ENCODE measurements around the gene FMNL2. TPM values are rescaled to one million over a fixed set of nuclear protein-coding genes. Genes with fewer than 3 reads are reported as not detected.

FMNL2 gene
- polyA plus RNA-seq, 1 donor from 2014 or later = 86.5 TPM

- H3K27ac ChIP-seq (ENCODE audit: low read length) = no peak overlapping the region
- H3F3A ChIP-seq (ENCODE audit: insufficient read depth, low read length, poor library complexity, severe bottlenecking) = no peaks in the 10 kb centered on the region
- no peaks in the 10 kb centered on the region for H4K20me1 ChIP-seq (ENCODE audit: insufficient read depth)
- H3K4me3 ChIP-seq (ENCODE audit: low read length) = no peak overlapping the region
- no peak overlapping the region for H2AFZ ChIP-seq (ENCODE audit: low read depth, low read length)
- no peaks in the 10 kb centered on the region for H3K36me3 ChIP-seq (ENCODE audit: insufficient read depth, low read length)
- H3K79me2 ChIP-seq (replicated peaks; ENCODE audit: insufficient read depth, low read length) = peaks cover 83% of the 10 kb centered on the region
- TF ChIP-seq RAD21 (conservative IDR thresholded peaks at IDR 0.05) (no peak), TAF1 (IDR thresholded peaks at IDR 0.05; ENCODE audit: low read depth) (no peak), EZH2 (IDR thresholded peaks at IDR 0.05; ENCODE audit: borderline replicate concordance, insufficient read depth, low read length, poor library complexity, severe bottlenecking) (no peak), SMC3 (conservative IDR thresholded peaks at IDR 0.05; ENCODE audit: poor library complexity) (no peak), CTCF (IDR thresholded peaks at IDR 0.05; ENCODE audit: poor library complexity, severe bottlenecking) (no peak), POLR2AphosphoS5 (IDR thresholded peaks at IDR 0.05) (no peak), MXI1 (conservative IDR thresholded peaks at IDR 0.05; ENCODE audit: poor library complexity, severe bottlenecking) (no peak), REST (IDR thresholded peaks at IDR 0.05; ENCODE audit: borderline replicate concordance) (no peak), EP300 (conservative IDR thresholded peaks at IDR 0.05; ENCODE audit: poor library complexity, severe bottlenecking) (no peak)
- no peak overlapping the region for H3K4me2 ChIP-seq (ENCODE audit: low read length)
- H3K27me3 ChIP-seq (ENCODE audit: insufficient read depth, low read depth, low read length) = no peaks in the 10 kb centered on the region
- H3K9me3 ChIP-seq (ENCODE audit: low read length) = no peaks in the 10 kb centered on the region
- H3K9me2 ChIP-seq (ENCODE audit: insufficient read depth, low read length) = no peaks in the 10 kb centered on the region
- H3K9ac ChIP-seq (ENCODE audit: low read length) = no peak overlapping the region
Observed at GRCh38 chr2:152339556-152340286, 4.7 kb downstream of the FMNL2 start.

GRCh38 chr2:152342259-152343046 is 7.5 kb downstream of the FMNL2 start:
- no peaks in the 10 kb centered on the region for H3K36me3 ChIP-seq (ENCODE audit: insufficient read depth, low read length)
- no peaks in the 10 kb centered on the region for H4K20me1 ChIP-seq (ENCODE audit: insufficient read depth)
- no peak overlapping the region for H3K9ac ChIP-seq (ENCODE audit: low read length)
- H3K79me2 ChIP-seq (replicated peaks; ENCODE audit: insufficient read depth, low read length) = peaks cover 67% of the 10 kb centered on the region
- no peaks in the 10 kb centered on the region for H3K9me3 ChIP-seq (ENCODE audit: low read length)
- H2AFZ ChIP-seq (ENCODE audit: low read depth, low read length) = no peak overlapping the region
- no peak overlapping the region for H3K4me3 ChIP-seq (ENCODE audit: low read length)
- H3K27ac ChIP-seq (ENCODE audit: low read length) = no peak overlapping the region
- H3F3A ChIP-seq (ENCODE audit: insufficient read depth, low read length, poor library complexity, severe bottlenecking) = no peaks in the 10 kb centered on the region
- no peaks in the 10 kb centered on the region for H3K27me3 ChIP-seq (ENCODE audit: insufficient read depth, low read depth, low read length)
- no peak for TF ChIP-seq TAF1 (IDR thresholded peaks at IDR 0.05; ENCODE audit: low read depth)
- TF ChIP-seq REST (IDR thresholded peaks at IDR 0.05; ENCODE audit: borderline replicate concordance) = no peak
- TF ChIP-seq SMC3 (conservative IDR thresholded peaks at IDR 0.05; ENCODE audit: poor library complexity) = no peak
- H3K4me2 ChIP-seq (ENCODE audit: low read length) = no peak overlapping the region
- H3K9me2 ChIP-seq (ENCODE audit: insufficient read depth, low read length) = no peaks in the 10 kb centered on the region
